Fibroblast of villous mesenchyme (primary cell): ENCODE measurements around the gene ZNF317. TPM values are rescaled to one million over a fixed set of nuclear protein-coding genes. Genes with fewer than 3 reads are reported as not detected.
A peak's percentile ranks its signal among the peaks of the same experiment; 100 is the strongest.

ENCODE experiments used
- DNase-seq: peaks from one replicate; pipeline ENCODE4 v3.0.0-alpha.2; 2010; ENCODE audit warnings: low read depth
- H3K4me3 ChIP-seq: 2 replicates; pipeline ENCODE4 v1.5.1; 2011; ENCODE audit warnings: low read depth, mild to moderate bottlenecking, low read length
- total RNA-seq: library from RNA; depleted of rRNA; stranded (reverse); fragments of >200 nt; gene quantifications from 2 replicates; pipeline ENCODE4 v1.2.3, GENCODE V29; 2012
- TF ChIP-seq, protein P1 (sequence below): IDR thresholded peaks from 2 replicates; pipeline ENCODE4 v1.5.1; 2012; ENCODE audit warnings: low read depth, mild to moderate bottlenecking, low read length; ENCODE audit not compliant: insufficient read depth

Gene ZNF317
- total RNA-seq, 1 donor = 17.7 TPM

DNA sequence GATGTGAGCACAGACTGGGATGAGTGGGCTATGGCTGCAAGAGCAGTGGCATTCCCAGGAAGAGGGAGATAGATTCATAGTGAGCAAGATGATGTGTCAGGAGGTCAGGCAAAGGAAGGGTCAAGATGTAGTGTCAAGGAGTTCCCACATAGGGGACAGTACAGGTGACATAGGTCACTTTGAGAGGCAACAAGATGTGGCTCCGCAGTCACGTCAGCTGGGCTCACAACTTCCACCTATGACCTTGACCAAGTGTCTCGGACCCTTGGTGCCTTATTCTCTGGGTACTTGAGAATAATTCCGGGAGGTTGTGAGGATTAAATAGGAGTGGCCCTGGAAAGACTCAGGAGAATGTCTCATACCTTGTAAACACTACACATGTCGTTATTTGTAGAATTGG, 10.5 kb downstream of the ZNF317 start:
- TF ChIP-seq, protein P1, sequence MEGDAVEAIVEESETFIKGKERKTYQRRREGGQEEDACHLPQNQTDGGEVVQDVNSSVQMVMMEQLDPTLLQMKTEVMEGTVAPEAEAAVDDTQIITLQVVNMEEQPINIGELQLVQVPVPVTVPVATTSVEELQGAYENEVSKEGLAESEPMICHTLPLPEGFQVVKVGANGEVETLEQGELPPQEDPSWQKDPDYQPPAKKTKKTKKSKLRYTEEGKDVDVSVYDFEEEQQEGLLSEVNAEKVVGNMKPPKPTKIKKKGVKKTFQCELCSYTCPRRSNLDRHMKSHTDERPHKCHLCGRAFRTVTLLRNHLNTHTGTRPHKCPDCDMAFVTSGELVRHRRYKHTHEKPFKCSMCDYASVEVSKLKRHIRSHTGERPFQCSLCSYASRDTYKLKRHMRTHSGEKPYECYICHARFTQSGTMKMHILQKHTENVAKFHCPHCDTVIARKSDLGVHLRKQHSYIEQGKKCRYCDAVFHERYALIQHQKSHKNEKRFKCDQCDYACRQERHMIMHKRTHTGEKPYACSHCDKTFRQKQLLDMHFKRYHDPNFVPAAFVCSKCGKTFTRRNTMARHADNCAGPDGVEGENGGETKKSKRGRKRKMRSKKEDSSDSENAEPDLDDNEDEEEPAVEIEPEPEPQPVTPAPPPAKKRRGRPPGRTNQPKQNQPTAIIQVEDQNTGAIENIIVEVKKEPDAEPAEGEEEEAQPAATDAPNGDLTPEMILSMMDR = no peak
- DNase-seq = no peak
- no peak overlapping the region for H3K4me3 ChIP-seq

DNA sequence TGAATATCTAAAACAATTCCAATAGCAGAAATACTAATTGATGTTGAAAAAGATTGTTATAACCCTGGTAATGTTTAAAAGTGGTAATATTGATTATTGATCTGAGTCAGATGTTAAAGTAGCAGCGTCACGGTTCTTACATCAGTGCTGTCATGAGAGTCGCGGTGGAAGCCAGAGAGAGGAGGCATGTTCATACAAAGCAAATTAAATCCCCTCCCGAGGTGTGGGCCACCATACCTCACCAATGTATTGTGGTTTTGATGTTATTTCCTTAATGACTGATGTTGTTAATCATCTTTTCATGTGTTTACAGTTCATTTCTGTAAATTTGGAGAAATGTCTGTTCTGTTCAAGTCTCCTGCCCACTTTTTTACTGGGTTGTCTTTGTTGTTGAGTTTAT, 11.2 kb downstream of the ZNF317 start:
- TF ChIP-seq, protein P1 = no peak
- H3K4me3 ChIP-seq = no peak overlapping the region
- DNase-seq = no peak

DNA sequence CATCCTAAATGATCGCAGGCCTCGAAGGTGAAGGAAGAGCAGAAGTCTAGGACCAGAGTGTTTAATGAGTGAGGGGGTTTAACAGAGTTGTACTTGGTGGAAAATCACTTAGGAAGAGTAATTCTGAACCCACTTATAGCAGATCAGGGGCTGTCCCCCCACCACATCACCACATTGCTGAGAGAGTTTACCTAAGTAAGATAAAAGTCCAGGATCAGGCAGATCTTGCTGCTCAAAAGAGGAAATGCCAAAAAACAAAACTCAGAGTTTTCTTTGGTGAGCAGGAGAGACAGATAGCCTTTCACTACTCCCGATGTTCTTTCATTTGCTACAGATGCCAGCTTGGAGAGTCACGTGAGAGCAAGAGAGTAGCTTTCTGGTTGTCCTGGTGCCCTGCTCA, 15.4 kb downstream of the ZNF317 start:
- H3K4me3 ChIP-seq = no peak overlapping the region
- DNase-seq = no peak
- TF ChIP-seq, protein P1 = no peak

GRCh38 chr19:9156304-9156703, 16.1 kb downstream of the ZNF317 start:
- TF ChIP-seq, protein P1 = no peak
- no peak for DNase-seq
- no peak overlapping the region for H3K4me3 ChIP-seq

DNA sequence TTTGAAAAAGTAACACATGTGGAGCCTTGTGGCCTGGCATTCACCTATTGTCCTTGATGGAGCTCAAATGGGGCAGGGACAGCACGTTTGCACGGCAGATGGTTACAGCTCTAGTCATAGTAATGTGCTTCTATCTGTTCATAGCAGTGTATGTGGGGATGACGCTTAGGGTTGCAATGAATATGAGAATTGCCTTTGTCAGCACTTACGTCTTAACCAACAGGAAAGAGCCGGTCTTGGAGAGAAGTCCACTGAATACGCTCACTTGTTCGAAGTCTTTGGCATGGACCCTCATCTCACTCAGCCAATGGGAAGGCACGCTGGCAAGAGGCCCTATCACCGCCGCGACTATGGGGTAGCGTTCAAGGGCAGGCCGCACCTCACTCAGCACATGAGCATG, 19.7 kb downstream of the ZNF317 start:
- TF ChIP-seq, protein P1 = no peak
- DNase-seq = no peak
- no peak overlapping the region for H3K4me3 ChIP-seq

- no peak for DNase-seq
- TF ChIP-seq, protein P1 = no peak
- no peak overlapping the region for H3K4me3 ChIP-seq
These were observed 21.2 kb downstream of the ZNF317 start for GRCh38 chr19:9161427-9161826.

- peak; percentile 39 for DNase-seq
- H3K4me3 ChIP-seq = no peak overlapping the region
- TF ChIP-seq, protein P1 = no peak
These were observed 25.1 kb downstream of the ZNF317 start for GRCh38 chr19:9165261-9165660.
